Measurements from ENCODE around the gene ARSB.

Gene ARSB

GRCh38 chr5:78778538-78778937, 206.6 kb downstream of the ARSB start:
- no peak for TF ChIP-seq CTCF (IDR thresholded peaks at IDR 0.05; ENCODE audit: low read depth, low read length)
- no peak for DNase-seq (ENCODE audit: extremely low read depth, low read depth)

GRCh38 chr5:78777901-78778300, 207.2 kb downstream of the ARSB start:
- no peak for DNase-seq (ENCODE audit: extremely low read depth, low read depth)
- TF ChIP-seq CTCF (IDR thresholded peaks at IDR 0.05; ENCODE audit: low read depth, low read length), result no peak

- TF ChIP-seq CTCF (IDR thresholded peaks at IDR 0.05; ENCODE audit: low read depth, low read length), result no peak
- DNase-seq (ENCODE audit: extremely low read depth, low read depth), result no peak
Observed at GRCh38 chr5:78776637-78777036, 208.5 kb downstream of the ARSB start.

- DNase-seq (ENCODE audit: extremely low read depth, low read depth), result no peak
- TF ChIP-seq CTCF (IDR thresholded peaks at IDR 0.05; ENCODE audit: low read depth, low read length), result no peak
Observed at GRCh38 chr5:78773655-78774054, 211.5 kb downstream of the ARSB start.

GRCh38 chr5:78771260-78772205, 213.6 kb downstream of the ARSB start:
- no peak for TF ChIP-seq CTCF (IDR thresholded peaks at IDR 0.05; ENCODE audit: low read depth, low read length)
- DNase-seq (ENCODE audit: extremely low read depth, low read depth), result no peak

- DNase-seq (ENCODE audit: extremely low read depth, low read depth), result no peak
Observed at GRCh38 chr5:78768781-78769380, 216.2 kb downstream of the ARSB start.

More at GRCh38 chr5:78768781-78769380, 216.2 kb downstream of the ARSB start:
- TF ChIP-seq CTCF (IDR thresholded peaks at IDR 0.05; ENCODE audit: low read depth, low read length), result no peak

All from AG09319 (cell line).